ENCODE results near the gene AFAP1L1. TPM values are rescaled to one million over a fixed set of nuclear protein-coding genes. Genes with fewer than 3 reads are reported as not detected.

The AFAP1L1 gene
- total RNA-seq, 1 donor from 2014 or later, result 32.7 TPM

DNA sequence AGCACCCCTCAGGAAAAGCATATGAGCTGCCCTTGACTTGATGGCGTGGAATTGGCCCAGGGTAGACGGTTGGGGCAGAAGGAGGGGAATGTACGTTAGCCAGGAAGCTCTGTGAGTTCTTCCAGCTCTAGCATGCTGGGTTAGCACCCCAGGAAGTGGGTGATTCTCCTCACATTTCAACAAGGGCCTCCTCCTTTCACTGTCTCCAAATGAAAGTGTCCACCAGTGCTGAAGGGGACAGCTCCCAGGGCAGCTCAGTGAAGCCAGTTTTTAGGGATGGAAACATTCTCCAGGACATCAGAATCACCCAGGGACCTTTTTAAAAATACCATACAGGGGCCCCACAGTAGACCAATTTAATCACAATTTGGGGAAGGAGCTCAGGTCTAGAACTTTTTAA lies 17.2 kb upstream of the AFAP1L1 start:
- H3K27me3 ChIP-seq, result no peaks in the 10 kb centered on the region
- DNase-seq (no peak), ATAC-seq (no peak)
- TF ChIP-seq, protein P1, sequence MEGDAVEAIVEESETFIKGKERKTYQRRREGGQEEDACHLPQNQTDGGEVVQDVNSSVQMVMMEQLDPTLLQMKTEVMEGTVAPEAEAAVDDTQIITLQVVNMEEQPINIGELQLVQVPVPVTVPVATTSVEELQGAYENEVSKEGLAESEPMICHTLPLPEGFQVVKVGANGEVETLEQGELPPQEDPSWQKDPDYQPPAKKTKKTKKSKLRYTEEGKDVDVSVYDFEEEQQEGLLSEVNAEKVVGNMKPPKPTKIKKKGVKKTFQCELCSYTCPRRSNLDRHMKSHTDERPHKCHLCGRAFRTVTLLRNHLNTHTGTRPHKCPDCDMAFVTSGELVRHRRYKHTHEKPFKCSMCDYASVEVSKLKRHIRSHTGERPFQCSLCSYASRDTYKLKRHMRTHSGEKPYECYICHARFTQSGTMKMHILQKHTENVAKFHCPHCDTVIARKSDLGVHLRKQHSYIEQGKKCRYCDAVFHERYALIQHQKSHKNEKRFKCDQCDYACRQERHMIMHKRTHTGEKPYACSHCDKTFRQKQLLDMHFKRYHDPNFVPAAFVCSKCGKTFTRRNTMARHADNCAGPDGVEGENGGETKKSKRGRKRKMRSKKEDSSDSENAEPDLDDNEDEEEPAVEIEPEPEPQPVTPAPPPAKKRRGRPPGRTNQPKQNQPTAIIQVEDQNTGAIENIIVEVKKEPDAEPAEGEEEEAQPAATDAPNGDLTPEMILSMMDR (IDR thresholded peaks at IDR 0.05), result no peak
- H3K36me3 ChIP-seq, result peaks cover 11% of the 10 kb centered on the region
- H3K4me3 ChIP-seq, result no peak overlapping the region
- H3K4me1 ChIP-seq, result no peaks in the 10 kb centered on the region
- H3K27ac ChIP-seq, result no peak overlapping the region
- H3K9me3 ChIP-seq, result no peaks in the 10 kb centered on the region
- intact Hi-C loops (cut with DNase I), result no loop called here

DNA sequence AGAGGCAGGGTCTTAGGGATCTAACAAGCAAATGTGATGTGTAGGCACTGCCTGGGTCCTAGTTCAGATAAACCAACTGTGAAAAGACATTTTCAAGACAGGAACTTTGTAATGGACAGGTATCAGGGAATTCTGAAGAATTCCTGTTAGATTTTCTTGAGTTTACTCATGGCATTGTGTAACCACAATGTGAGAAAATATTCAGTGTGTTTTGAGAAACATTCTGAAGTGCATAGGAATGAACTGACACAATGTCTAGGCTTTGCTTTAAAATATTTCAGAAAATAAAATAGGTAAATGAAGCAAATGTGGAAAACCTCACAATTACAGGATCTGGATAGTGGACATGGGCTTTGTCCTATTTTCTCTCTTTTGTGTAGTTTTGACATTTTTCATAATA lies 15.2 kb upstream of the AFAP1L1 start:
- intact Hi-C loops (cut with DNase I), result no loop called here
- Histone ChIP-seq H3K4me3 (no peak overlapping the region), H3K9me3 (no peaks in the 10 kb centered on the region), H3K27ac (no peak overlapping the region), H3K4me1 (no peaks in the 10 kb centered on the region), H3K36me3 (peaks cover 11% of the 10 kb centered on the region), H3K27me3 (no peaks in the 10 kb centered on the region)
- DNase-seq, result no peak
- ATAC-seq, result no peak
- TF ChIP-seq, protein P1 (IDR thresholded peaks at IDR 0.05), result no peak

DNA sequence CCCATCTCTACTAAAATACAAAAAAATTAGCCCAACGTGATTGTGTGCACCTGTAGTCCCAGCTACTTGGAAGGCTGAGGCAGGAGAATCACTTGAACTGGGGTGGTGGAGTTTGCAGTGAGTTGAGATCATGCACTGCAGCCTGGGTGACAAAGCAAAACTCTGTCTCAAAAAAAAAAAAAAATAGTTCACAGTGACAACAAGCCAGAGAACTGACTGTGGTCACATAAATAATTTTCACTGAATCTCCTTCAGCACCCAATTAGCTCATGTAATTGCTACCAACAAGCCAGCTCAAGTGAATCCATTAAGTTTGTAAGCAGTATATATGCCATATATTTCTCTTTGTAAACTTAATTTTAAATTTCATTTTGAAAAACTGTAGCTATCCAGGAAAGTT lies 14.5 kb upstream of the AFAP1L1 start:
- no peak for DNase-seq
- Histone ChIP-seq H3K36me3 (peaks cover 8% of the 10 kb centered on the region), H3K27me3 (no peaks in the 10 kb centered on the region), H3K9me3 (no peaks in the 10 kb centered on the region), H3K27ac (no peak overlapping the region), H3K4me1 (no peaks in the 10 kb centered on the region), H3K4me3 (no peak overlapping the region)
- no peak for ATAC-seq
- TF ChIP-seq, protein P1 (IDR thresholded peaks at IDR 0.05), result no peak
- intact Hi-C loops (cut with DNase I), result no loop called here

DNA sequence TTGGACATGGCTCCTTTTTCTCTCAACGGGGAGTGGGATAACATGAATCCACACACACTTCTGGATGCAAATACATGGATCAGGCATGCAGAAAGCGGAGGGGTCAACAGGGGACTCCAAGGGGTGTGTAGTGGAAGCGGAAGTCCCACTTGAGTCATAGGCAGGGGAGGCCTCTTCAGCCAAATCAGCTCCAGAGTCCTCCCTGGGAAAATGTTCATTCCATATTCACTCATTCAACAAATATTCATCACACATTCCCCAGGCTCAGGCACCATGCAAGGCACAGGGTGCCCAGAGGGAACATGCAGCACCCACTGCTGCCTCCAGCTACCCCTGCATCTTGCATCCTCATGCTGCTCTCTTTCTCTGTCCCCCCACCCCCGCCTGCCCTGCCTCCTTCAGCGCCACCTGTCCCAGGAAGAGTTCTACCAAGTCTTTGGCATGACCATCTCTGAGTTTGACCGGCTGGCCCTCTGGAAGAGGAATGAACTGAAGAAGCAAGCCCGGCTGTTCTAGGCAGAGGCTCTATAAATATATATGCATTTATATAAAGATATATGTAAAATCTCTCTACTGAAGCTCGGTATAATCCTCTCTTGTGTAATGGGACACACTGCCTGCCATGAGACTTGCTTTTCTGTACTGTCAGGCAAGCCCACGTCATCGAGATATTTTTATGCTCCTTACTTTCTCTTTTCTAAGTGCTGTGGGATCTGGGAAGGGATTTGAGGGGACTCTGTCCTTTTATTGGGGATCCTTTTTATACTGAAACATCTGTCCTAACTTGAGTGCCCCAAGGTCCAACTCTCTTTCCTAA lies 13.6 kb upstream of the AFAP1L1 start:
- no peak for DNase-seq
- intact Hi-C loops (cut with DNase I), result no loop called here
- ATAC-seq, result no peak
- Histone ChIP-seq H3K27ac (no peak overlapping the region), H3K27me3 (no peaks in the 10 kb centered on the region), H3K9me3 (no peaks in the 10 kb centered on the region), H3K36me3 (no peaks in the 10 kb centered on the region), H3K4me3 (no peak overlapping the region), H3K4me1 (no peaks in the 10 kb centered on the region)
- TF ChIP-seq, protein P1 (IDR thresholded peaks at IDR 0.05), result no peak

DNA sequence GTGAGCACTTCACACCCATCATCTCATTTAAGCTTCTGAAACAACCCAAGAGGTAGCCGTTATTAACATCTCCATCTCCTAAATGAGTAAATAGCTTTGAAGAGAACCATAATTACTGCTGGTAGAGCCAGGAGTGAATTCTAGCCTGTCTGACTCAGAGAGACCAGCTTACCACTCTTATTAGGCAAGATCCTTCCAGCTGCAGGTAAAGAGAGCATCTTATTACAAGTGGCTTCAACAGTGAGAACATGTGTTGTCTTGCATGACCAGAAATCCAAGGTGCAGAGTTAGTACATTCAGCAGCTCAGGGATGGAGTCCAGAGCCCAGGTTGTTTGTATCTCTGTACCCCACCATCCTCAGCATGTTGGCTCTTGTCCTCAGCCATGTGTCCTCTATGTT lies 10.9 kb upstream of the AFAP1L1 start:
- DNase-seq (no peak), ATAC-seq (no peak)
- Histone ChIP-seq H3K27ac (no peak overlapping the region), H3K27me3 (no peaks in the 10 kb centered on the region), H3K4me1 (no peaks in the 10 kb centered on the region), H3K36me3 (no peaks in the 10 kb centered on the region), H3K4me3 (no peak overlapping the region), H3K9me3 (no peaks in the 10 kb centered on the region)
- intact Hi-C loops (cut with DNase I), result loop anchor here (10.0 kb wide), 1 partner anchor 114 kb away; the partner anchor contains the start of gene IL17B
- TF ChIP-seq, protein P1 (IDR thresholded peaks at IDR 0.05), result no peak

Data from upper lobe of right lung (tissue), 1 donor.